GM19468 (cell line): Measurements from ENCODE around the gene DKC1.
A peak's percentile ranks its signal among the peaks of the same experiment; 100 is the strongest.

Experiments used
- ATAC-seq: cut with Tn5 transposase; IDR thresholded peaks from one replicate; pipeline ENCODE4 v1.9.1; 2021; ENCODE audit warnings: mild to moderate bottlenecking, moderate library complexity, moderate number of reproducible peaks; ENCODE audit not compliant: unreplicated experiment; ENCODE audit errors: extremely low read depth

Gene DKC1

DNA sequence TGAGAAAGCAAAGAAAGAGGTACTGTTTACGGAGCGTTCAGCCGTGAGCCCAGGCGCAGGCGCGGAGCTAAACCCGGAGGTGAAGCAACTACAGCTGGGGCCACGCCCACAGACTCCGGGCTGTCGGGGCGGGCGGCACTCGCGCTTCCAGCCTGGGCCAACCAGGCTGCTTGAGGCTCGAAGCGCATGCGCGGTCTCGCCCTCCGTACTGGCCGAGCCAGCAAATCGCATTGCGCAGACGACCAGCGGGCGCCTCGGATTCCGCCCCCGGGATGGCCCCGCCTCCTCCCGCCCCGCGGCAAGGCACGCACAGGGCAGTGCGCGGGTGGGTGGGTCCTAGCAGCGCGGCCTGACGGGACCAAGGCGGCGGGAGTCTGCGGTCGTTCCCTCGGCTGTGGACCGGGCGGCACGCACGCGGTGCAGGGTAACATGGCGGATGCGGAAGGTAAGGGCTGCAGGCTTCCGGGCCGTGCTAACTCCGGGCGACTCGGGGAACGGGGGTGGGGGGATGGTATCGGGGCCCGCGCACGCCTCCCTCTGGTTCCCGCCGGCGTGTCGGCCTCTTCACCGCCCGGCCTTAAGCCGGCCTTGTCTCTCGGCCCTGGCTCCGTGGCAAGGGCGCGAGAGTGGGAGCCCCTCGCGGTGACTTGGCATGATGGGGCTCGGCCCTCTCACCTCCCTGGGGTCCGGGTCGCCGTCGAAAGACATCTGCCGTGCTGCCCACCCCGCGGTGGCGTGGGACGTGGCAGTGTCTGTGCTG is at the start of gene DKC1:
Gene DKC1 (plus strand): TSS at position 328 of the 760 bp plus-strand sequence. CDS start 102 bp downstream, at position 430.
- peak; percentile 91 for ATAC-seq

DNA sequence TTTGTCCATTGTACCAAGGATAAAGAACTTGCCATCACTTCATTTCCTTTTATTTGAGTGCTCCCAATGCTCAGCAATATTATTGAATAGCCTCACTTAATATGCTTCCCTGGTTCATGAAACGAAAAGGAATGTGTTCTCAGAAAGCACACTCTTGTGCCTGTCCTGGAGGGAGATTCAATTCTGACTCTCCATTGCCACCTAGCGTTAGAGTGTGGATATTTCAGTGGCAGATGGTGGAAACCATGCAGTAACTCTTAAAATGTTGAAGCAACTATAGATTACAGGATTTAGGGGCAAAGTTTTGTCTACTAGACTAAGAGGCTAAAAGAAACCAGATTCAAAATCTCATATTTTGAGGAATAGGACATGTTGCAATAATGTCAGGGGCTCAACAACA is 47.7 kb upstream of the DKC1 start:
- peak; percentile 43 for ATAC-seq

DNA sequence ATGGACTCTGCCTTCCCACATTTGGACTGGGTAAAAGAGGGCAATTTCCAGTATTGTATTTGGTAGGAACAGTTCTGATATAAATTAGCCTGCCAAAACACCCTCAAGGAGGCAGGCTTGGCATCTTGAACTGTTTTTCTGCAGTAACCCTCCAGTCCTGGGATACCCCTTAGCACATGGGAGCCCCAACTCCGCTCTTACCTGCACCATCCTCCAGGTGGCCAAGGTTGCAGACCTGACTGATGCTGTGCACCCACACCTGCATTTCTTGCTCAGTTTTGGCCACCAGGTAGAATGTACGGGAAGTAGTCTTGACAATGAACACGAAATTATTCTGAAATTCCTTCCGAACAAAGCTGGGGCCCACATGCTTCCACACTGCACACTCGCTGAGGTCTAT is 46.8 kb upstream of the DKC1 start:
- ATAC-seq = no peak

DNA sequence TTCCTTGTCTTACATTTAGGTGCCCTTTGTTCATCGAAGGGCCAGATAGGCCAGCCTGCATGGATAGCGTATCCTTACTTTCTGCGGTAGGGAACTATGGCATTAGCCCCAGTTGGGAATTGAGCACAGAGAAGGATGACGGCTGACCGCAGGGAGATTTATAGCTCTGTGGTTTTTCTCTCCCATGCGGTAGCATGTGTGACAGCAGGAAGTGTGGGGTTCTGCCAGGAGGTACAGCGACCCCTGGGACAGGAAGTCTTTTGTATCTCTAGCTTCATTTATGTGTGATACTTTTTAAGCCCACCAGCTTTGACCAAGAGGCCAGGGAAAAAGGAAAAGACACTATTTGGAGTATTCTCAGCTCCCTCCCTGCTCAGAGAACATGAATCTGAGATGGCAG is 44.8 kb upstream of the DKC1 start:
- no peak for ATAC-seq

DNA sequence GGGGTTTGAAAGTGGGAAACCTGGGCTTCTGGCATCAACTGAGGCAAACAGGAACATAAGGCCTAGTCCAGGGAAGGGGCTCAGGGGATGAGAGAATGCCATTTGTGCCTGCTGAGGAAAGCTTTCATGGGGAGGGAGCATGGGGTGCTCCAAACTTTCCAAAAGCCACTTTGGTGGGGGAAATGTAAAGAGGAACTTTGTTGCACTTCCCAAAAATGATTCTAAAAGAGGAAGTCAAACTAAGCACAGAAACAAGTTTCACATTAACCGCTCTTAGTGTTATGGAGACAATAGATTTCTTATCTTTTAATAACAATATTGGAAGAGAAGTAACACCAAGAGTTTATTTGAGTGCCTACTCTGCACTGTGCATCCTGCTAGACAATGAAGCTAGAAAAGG is 44.0 kb upstream of the DKC1 start:
- no peak for ATAC-seq

DNA sequence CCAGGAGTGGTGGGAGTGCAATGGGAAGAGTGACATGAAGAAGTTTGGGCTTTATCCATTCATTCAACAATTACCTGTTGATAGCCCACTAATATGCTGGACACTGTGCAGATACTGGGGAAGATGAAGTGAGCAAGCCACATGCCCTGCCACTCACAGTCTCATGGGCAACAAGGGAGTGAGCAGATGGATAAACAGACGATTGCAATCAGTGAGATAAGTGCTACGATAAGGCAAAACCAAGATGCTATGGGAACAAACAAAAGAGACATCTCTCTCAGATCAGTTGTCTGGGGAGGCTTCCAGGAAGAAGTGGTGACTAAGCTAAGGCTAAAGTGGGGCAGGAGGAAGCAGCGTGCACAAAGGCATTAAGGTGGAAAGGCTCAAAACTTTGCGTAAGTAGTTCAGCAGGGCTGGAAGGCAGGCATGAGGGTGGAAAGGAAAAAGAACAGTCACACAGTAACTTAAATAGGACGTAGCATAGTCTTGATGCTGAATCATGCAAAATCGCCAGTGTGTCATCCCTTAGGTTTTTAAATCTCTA is 43.5 kb upstream of the DKC1 start:
- ATAC-seq = no peak

DNA sequence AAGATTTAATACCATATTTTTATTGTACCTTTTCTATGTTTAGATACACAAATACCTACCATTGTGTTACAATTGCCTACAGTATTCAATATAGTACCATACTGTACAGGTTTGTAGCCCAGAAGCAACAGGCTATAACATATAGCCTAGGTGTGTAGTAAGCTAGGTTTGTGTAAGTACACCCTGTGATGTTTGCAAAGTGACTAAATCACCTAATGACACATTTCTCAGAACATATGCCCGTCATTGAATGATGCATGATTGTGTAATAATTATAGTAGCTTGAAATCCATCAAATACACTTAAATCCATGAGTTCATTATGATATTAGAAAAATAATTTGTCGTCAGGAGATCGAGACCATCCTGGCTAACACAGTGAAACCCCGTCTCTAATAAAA is 42.6 kb upstream of the DKC1 start:
- ATAC-seq = no peak

DNA sequence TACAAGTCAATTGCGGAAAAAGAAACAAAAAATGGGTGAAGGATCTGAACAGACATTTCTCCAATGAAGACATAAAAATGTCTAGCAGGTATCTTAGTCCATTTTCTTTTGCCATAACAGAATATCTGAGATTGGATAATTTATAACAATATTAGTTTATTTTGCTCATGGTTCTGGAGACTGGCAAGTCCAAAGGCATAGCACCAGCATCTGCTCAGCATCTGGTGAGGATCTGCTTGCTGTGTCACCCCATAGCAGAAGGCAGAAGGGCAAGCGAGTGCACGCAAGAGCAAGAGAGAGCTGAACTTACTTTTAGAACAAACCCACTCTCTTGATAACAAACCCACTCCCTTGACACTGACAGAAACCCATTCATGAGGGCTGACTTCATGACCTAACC is 41.5 kb upstream of the DKC1 start:
- ATAC-seq = no peak

DNA sequence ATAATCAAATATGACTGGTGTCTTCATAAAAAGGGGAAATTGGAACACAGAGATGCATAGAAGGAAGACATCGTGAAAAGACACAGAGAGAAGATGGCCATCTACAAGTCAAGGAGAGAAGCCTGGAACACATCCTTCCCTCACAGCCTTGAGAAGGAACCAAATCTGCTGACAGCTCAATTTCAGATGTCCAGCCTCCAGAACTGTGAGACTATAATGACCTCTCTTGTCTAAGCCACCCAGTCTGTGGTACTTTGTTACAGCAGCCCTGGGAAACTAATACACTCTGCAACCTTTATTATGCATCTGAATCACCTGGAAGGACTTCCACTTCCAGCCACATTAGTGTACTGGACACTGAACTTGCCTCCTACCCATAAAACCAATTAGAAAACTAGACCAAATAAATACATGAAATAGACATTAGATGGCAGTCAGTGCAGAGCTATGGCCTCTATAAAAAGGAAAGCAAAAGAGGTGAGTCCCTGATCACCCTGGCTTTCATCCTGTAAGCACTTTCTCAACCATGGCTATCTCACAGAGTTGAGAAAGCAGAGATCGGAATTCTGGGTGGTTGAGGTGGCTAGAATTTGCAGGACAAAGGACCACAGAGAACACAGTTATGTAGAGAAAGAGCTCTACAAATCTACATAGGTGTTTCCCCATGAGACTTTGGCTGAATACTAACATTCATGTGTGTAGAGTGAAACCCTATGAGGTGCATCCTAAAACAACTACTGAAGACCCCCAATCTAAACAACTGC is 37.5 kb upstream of the DKC1 start:
- no peak for ATAC-seq

DNA sequence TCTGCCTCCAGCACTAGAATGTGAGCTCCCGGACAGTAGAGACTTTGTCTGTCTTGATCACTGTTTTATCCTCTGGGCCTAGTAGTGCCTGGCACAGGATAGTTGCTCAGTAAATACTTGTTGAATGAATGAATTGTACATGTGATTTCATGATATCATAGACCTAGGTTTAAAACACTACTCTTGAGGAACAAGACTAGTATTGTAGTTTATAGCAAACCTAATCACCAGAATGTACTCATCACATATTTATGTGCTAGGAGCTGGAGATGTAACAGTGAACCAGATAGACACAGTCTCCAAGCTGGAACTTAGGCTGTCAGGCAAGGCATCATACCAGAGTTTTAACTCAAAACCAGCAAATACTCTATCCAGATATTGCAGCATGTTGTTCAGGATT is 35.2 kb upstream of the DKC1 start:
- ATAC-seq = no peak

DNA sequence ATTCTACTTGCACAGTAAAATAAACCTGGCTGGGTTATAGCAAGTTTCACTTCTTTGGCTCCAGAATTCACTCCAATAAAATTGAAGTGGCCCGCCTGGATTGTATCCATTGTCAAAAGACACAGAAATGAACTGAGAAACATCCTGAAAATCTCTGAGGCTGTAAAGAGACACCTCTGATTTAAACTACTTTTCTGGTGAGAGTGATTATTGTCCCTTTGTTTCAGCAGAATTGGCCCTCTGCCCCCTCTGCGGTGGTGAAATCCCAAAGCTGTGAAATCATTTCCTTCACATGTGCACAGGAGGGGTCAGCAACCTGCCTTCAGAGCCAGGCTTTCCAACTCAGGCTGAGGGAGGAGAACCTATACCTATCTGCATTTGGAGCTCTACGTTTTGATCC is 34.8 kb upstream of the DKC1 start:
- ATAC-seq = no peak

DNA sequence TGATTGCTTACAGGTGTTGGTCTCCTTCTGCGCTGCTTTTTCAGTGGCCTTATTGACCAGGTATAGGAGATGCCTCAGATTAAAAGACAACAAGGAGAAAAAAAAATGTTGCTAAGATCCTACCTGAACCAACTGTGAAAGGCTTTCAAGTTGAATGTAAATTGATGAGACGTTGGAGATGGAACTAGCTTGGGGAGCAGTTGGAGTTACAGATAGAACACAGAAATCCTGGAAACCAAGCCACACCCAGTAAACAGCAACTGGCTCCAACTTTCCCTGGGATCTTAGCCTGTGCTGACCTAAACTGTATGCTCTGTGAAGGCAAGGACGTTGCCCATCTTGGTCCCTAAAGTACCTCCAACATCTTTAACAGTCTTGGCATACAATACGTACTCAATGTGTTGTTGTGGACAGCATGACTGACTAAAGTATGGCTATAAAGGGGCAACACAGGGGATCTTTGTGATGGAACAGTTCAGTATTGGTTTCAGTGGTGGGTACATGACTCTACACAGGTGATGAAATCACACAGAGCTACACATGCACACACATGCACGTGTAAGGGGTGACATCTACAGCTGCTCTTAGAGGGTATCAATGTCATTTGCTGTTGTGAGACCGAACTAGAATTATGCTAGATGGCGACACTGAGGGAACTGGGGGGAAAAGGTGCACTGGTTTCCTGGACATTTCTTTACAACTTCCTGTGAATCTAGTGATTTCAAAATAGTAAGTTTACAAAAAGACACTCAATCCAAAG is 34.1 kb upstream of the DKC1 start:
- ATAC-seq = no peak

DNA sequence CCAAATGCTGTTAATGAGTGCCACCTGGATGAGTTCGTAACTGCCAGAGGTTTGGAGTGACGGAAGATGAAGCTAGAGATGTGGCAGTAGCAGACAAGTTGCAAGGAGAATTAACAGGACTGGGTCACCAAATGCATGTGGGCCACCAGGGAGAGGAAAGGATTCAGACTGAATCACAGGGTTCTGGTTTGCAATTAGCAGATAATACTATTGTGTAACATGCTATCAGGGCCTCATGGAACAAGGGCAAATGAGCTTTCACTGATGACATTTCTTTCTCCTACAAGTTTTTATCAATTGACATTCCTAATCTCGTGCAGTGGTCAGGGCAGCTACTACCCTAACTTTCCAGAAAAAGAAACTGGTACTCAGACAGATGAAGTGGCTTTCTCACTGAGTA is 33.2 kb upstream of the DKC1 start:
- ATAC-seq = no peak

DNA sequence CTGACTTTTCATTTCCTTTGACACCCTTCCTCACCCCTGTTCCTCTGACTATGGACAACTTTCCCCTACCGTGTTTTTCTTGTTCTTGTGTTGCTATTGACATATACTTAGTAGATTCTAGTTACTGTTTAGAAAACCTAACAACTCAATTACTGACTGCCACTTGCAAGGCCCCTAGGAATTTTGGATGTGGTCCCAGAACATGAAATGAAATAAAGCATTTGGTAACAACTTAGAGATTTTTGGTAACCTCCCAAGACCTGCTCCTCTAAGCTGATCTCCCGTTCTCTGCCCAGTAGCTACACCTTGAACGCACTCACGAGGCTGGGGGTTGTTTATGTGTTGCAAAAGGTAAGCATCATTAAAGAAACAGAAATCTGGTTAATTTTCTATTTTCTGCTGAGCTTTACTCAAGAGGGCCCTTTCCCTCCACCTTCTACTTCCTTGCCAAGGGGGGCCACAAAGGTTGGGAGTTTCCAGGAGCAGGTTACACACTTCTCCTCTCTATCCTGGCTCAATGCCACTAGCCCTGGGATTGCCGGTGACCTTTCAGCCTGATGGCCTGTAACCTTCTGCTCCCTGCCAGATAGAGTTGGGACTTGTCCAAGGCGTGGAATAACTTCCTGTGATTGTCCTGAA is 32.3 kb upstream of the DKC1 start:
- ATAC-seq = no peak

DNA sequence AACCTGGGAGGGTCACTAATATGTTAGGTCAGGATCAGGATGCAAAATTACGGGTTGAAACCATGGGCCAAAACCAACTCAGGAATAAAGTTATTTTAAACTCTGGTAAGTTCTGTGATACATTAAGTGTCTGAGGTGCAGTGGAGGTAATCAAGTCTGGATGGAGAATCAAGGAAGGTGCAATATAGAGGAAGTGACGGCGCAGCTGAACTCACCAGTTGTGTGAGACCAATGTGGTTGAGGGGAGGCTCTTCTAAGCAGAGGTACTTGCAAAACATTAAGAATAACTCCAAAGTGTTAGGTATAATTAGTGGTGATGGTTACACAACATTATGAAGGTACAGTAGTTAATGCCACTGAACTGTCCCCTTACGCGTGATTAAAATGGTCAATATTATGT is 31.5 kb upstream of the DKC1 start:
- ATAC-seq = no peak

DNA sequence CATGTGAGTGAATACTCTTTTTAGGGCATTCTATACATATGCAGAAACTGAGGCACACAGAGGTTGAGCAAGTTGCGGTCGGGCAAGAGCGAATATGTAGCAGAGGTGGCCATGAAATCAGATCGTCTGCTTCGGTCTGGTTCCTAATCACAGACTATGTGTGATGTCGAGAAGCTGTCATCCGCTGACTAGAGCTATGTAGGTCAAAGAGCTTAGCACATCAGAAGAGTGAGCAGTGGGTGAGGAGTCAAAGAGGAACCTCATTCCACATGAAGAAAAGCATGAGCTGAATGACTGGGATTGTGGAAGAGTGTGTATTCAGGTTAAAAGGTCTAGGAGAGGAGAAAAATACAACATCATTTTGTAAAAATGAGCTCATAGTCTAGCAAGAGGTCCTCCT is 30.8 kb upstream of the DKC1 start:
- no peak for ATAC-seq

DNA sequence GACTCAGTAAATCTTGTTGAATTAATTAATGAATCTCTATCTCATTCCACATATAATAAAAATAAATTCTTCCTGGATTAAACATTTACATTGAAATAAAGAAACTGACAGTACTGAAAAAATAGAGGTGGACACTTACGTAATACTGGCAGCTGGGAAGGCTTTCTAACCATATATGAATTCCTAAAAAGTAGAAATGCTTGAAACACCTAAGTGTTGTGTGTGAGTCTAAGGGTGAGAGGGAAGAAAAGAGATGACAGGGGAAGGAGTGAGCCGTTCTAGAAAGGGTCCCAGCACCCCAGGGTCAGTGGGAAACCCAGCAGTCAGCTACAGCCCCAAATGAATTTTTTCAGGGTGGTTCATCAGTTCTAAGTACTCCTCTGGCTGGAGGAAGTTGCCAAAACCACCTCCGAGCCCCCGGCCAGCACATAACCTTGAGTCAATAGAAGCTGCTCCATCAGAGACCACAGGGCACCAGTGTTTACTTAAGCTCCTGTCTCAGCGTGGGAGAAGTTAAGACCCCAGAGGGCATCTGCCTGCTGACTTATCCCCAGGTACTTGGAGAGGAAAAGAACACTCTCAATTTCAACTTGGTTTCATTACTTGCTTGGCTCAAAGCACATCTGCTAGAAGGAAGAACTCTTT is 30.1 kb upstream of the DKC1 start:
- ATAC-seq = no peak

DNA sequence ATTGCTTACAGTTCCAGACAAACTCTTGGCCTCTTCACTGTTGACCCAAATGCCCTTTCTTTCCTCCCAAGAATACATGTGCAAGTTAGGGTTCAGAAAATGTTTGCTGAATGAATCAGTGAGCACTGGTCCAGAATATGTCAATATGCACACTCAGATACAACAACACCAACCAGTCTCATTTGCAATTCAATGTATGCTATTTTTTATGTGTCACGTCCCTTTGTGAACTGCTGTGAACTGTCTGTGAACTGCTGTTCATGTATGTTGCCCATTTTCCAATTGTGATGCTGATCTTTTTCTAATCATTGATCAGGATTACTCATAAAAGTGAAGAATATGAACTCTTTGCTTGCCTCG is 29.6 kb upstream of the DKC1 start:
- ATAC-seq = no peak

DNA sequence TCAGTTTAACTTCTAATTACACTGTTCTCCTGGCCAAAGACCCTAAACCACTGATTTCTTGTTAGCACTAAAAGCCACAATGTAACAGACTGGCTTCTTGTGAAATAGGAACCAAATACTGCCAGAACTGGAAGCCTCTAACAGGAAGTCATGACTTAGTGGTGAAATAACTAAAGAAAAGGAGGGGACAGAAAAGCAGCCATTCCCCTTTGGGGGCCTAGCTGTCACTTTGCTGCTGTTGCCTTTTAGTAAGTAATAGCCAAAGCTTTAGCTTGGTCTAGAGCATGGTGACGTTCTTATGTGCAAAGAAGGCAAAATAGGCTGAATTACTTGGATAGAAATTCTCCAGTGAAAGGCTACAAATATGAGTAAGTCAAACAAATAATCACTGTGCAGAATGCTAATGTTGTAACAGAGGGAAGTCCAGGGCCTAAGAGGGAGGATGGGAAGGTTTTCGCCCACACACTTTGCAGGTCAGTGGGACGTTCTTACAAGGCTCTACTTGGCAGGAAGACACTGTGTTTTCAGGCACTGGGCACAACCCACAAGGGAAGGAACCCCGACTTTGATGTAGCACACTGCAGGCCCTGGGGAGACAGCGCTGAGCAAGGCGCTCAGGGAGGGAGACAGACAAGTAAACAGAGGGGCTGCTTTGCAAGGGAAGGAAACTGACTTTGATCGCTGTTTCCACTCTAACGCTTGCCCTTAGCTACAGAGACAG is 28.4 kb upstream of the DKC1 start:
- ATAC-seq = no peak
